Measurements from ENCODE around the gene SELENOI. TPM values are rescaled to one million over a fixed set of nuclear protein-coding genes. Genes with fewer than 3 reads are reported as not detected.
"Not testable (repeated sequence)": the region's sequence is repeated elsewhere in the genome, so short reads cannot be mapped to it uniquely, and the experiment has no call there.

Gene SELENOI
- total RNA-seq, 1 donor from 2014 or later = 17.9 TPM

GRCh38 chr2:26327291-26328272, 18.4 kb upstream of the SELENOI start:
- DNase-seq = no peak

DNA sequence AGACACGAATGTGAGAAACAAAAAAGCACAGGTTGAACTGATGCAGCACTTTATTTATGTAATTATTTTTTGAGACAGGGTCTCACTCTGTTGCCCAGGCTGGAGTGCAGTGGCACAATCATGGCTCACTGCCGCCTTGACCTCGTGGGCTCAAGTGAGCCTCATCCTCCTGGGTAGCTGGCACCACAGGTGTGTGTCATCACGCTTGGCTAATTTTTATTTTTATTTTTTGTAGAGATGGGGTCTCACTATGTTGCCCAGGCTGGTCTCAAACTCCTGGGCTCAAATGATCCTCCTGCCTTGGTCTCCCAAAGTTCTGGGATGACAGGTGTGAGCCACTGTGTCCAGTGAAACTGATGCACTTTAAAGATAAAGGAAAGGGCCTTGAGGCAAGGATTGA, 16.9 kb upstream of the SELENOI start:
- not testable (repeated sequence) for DNase-seq

GRCh38 chr2:26330114-26330549, 15.8 kb upstream of the SELENOI start:
- peak; percentile 84 for DNase-seq

GRCh38 chr2:26330604-26331003, 15.3 kb upstream of the SELENOI start:
- DNase-seq = no peak

GRCh38 chr2:26331321-26331720, 14.6 kb upstream of the SELENOI start:
- not testable (repeated sequence) for DNase-seq

DNA sequence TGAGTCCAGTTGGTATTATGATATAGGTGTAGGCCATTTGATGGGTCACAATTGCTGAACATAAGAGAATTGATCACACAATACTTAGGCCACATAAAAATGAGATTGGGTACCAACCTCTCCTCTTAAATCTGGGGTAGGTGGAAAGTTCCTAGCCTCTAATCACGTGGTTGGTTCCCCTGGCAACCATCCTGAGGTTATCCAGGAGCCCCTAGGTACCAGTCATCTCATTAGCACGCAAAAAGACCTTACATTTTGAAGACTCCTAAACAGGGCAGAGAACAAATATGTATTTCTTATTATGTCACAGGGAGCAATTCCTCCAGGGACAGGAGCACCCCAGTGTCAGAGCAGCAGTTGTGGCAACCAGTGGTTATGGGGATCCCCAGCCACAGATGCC, 12.7 kb upstream of the SELENOI start:
- DNase-seq = no peak

DNA sequence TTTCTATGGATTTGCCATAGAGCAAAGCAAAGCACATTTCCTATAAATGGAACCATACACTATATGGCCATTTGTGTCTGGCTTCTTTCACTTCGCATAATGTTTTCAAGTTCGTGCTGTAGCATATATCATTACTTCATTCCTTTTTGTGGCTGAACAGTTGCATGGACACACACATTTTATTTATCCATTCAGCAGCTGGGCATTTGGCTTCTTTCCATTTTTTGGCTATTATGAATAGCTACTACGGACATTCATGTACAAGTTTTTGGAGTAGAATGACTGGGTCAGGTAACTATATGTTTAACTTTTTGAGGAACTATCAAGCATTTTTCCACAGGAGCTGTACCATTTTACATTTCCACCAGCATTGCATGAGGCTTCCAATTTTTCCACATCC, 10.7 kb upstream of the SELENOI start:
- no peak for DNase-seq

- no peak for DNase-seq
Observed at GRCh38 chr2:26336719-26337118, 9.2 kb upstream of the SELENOI start.

- DNase-seq = no peak
Observed at GRCh38 chr2:26337298-26337697, 8.6 kb upstream of the SELENOI start.

GRCh38 chr2:26340831-26341230, 5.1 kb upstream of the SELENOI start:
- no peak for DNase-seq

- peak; percentile 67 for DNase-seq
Observed at GRCh38 chr2:26344581-26345282, 1.2 kb upstream of the SELENOI start.

GRCh38 chr2:26345283-26345544, 729 bp upstream of the SELENOI start:
- no peak for DNase-seq

DNA sequence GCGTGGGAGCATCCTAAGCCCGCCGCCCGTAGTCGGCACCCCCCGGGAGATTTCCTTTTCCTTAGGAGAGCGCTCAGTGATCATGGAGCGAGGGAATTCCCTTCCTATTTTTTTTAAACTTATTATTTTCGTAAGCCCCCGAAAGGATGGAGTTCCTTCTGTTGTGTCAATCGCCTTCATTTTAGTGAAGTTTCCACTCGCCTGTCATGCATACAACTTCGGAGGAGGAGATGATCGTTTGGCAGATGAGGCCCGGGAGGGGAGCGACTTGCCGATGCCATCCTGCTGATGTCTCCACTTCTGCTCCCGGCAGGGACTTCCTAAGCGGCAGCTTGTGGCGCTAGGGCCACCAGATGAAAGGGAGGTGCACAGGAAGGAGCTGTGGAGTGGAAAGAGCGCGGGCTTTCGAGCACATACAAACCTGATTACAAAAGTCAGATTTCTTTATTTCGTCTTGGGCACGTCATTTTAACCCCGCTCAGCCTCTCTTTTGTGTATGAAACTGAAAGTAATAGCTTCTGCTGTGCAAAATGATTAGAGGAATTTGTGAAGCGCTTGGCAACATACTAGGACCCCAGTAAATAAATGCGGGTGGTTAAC, 611 bp downstream of the SELENOI start, which contains the start of gene ADGRF3:
Gene ADGRF3, minus strand, starts transcription at position 336 of the 600 bp plus-strand sequence. CDS start 555 bp downstream, outside the sequence.
- DNase-seq = peak; percentile 55

DNA sequence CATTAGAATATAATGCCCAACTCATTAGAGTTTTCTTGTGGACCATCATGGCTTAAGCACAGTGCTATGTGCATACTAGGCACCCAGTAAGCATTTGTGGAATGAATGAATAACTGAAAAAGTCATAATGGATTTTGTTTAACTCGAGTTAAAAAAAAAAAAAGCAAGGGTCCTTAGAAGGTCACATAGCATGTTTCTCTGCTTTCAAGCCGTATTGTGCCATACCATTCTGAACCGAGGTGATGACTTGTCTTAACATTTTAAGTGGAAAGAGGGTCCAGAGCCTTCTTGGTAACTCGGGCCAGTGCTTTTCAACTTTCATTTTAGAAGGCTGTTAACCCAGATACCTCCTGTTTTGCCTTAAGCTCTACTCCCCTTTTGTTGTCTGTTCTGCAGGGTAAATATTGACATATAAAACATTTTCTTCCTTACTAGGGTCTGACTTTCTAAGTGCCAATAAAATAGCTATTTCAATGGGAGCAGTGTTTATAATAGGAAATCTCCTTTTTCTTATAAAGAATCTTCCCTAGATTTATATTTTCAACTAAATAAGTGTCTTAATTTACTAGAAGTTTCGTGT, 1.4 kb downstream of the SELENOI start:
- DNase-seq = peak; percentile 19

DNA sequence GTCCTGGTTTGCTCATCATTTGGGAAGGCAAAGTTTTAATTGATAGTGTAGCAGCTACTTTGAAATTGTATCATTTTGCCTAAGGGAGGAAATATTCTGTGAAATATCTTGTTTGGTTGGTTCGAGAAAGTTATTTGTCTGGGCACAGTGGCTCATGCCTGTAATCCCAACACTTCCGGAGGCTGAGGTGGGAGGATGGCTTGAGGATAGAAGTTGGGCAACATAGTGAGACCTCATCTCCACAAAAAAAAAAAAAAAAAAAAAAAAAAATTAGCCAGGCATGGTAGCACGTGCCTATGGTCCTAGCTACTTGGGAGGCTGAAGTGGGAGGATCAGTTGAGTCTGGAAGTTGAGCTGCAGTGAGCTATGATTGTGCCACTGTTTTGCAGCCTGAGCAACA, 3.7 kb downstream of the SELENOI start:
- DNase-seq = no peak

- no peak for DNase-seq
Observed at GRCh38 chr2:26351375-26352090, 5.6 kb downstream of the SELENOI start.

DNA sequence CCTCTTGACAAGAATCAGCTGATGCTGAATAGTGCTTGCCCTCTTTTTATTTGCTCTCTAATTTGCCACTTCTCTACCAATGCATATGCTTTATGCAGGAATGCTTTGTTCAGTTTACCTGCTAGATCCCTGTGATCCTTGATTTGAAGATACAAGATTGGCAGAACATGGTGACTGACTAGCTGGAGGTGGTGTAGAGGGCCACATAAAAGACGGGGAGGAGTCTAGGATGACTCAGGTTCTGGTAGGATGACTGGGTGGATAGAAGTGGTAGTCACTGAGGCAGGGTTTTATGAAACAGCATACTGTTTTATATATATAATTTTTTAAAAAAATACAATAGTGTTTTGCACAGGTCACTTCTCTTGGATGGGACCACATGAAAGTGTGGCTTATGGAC, 6.9 kb downstream of the SELENOI start:
- DNase-seq = peak; percentile 10

GRCh38 chr2:26354469-26354868, 8.5 kb downstream of the SELENOI start:
- DNase-seq = not testable (repeated sequence)

- DNase-seq = peak; percentile 21
Observed at GRCh38 chr2:26355038-26355995, 9.4 kb downstream of the SELENOI start.

DNA sequence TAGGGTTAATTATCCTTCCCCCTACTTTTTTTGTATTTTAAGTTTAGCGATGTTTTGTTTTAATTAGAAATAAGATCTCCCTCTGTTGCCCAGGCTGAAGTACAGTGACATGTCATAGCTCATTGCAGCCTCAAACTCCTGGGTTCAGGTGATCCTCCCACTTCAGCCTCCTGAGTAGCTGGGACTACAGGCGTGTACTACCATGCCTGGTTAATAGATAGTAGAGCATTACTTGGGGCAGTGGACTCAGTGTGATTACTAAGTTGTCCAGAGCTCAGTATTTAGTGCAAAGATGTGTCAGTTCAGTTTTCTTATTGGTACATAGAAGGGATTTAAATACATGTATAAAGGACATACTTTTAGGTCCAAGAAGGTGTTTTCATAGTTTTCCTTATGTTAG, 10.2 kb downstream of the SELENOI start:
- DNase-seq = no peak

GRCh38 chr2:26356771-26357170, 10.8 kb downstream of the SELENOI start:
- no peak for DNase-seq

Data from dermis blood vessel endothelial cell (primary cell).